ENCODE measurements around the gene IRS1.
A peak's percentile ranks its signal among the peaks of the same experiment; 100 is the strongest.

The IRS1 gene

GRCh38 chr2:226813148-226813701 lies 13.6 kb upstream of the IRS1 start:
- no peak for DNase-seq

- DNase-seq: no peak
Observed at GRCh38 chr2:226803410-226803809, 3.8 kb upstream of the IRS1 start.

- no peak for DNase-seq
Observed at GRCh38 chr2:226802573-226802972, 3.0 kb upstream of the IRS1 start.

GRCh38 chr2:226800941-226801784 lies 1.5 kb upstream of the IRS1 start:
- DNase-seq: no peak

GRCh38 chr2:226799976-226800940 lies 638 bp upstream of the IRS1 start:
- DNase-seq: no peak

- no peak for DNase-seq
Observed at GRCh38 chr2:226798422-226799210, 1.0 kb downstream of the IRS1 start.

GRCh38 chr2:226797989-226798421 lies 1.6 kb downstream of the IRS1 start:
- DNase-seq: no peak

GRCh38 chr2:226797289-226797988 lies 2.2 kb downstream of the IRS1 start:
- no peak for DNase-seq

GRCh38 chr2:226796840-226797288 lies 2.8 kb downstream of the IRS1 start:
- DNase-seq: no peak

- DNase-seq: no peak
Observed at GRCh38 chr2:226796012-226796839, 3.4 kb downstream of the IRS1 start.

GRCh38 chr2:226795281-226796011 lies 4.2 kb downstream of the IRS1 start:
- no peak for DNase-seq

GRCh38 chr2:226794751-226795171 lies 4.9 kb downstream of the IRS1 start:
- no peak for DNase-seq

- DNase-seq: no peak
Observed at GRCh38 chr2:226794196-226794661, 5.4 kb downstream of the IRS1 start.

- no peak for DNase-seq
Observed at GRCh38 chr2:226793646-226794045, 6.0 kb downstream of the IRS1 start.

GRCh38 chr2:226792155-226792881 lies 7.3 kb downstream of the IRS1 start:
- DNase-seq: no peak

- DNase-seq: peak in 1 of 2 experiments; percentile 39
Observed at GRCh38 chr2:226791487-226792081, 8.0 kb downstream of the IRS1 start.

GRCh38 chr2:226791056-226791486 lies 8.5 kb downstream of the IRS1 start:
- DNase-seq: no peak

- no peak for DNase-seq
Observed at GRCh38 chr2:226790431-226790830, 9.2 kb downstream of the IRS1 start.

- DNase-seq: no peak
Observed at GRCh38 chr2:226790011-226790410, 9.6 kb downstream of the IRS1 start.
